GM23338 (cell line): ENCODE measurements around the gene SLC25A12. TPM values are rescaled to one million over a fixed set of nuclear protein-coding genes. Genes with fewer than 3 reads are reported as not detected.

Experiments
- ATAC-seq: fragments of 200-7000 bp; cut with Tn5 transposase; 3 replicates; pipeline ENCODE4 v1.9.1; 2020
- DNase-seq: peaks from one replicate; pipeline ENCODE4 v3.0.0-alpha.2; 2015; ENCODE audit warnings: low spot score
- H2AFZ ChIP-seq: fragments of 200-600 bp; sonication (generic); 2 replicates; pipeline ENCODE4 v1.8.0; 2016; ENCODE audit warnings: antibody characterized with exemption, mild to moderate bottlenecking, moderate library complexity
- H3F3A ChIP-seq: fragments of 200-600 bp; sonication (generic); replicated peaks from 2 replicates; pipeline ENCODE4 v1.8.0; 2017; ENCODE audit warnings: antibody characterized with exemption, mixed run types, low read depth
- H3K27ac ChIP-seq: fragments of 200-600 bp; sonication (generic); 2 replicates; pipeline ENCODE4 v1.6.1; 2016; ENCODE audit warnings: low read depth
- H3K27me3 ChIP-seq: fragments of 200-600 bp; sonication (generic); 2 replicates; pipeline ENCODE4 v1.8.0; 2016; ENCODE audit warnings: mild to moderate bottlenecking, mixed run types, moderate library complexity; ENCODE audit not compliant: insufficient read depth
- H3K36me3 ChIP-seq: fragments of 200-600 bp; sonication (generic); 2 replicates; pipeline ENCODE4 v1.8.0; 2016; ENCODE audit warnings: mild to moderate bottlenecking; ENCODE audit not compliant: insufficient read depth
- H3K4me1 ChIP-seq: fragments of 200-600 bp; sonication (generic); 2 replicates; pipeline ENCODE4 v1.8.0; 2016; ENCODE audit warnings: mild to moderate bottlenecking, moderate library complexity; ENCODE audit not compliant: insufficient read depth
- H3K4me2 ChIP-seq: fragments of 200-600 bp; sonication (generic); 2 replicates; pipeline ENCODE4 v1.7.1; 2017; ENCODE audit warnings: mixed run types
- H3K4me3 ChIP-seq: fragments of 200-600 bp; sonication (generic); 2 replicates; pipeline ENCODE4 v1.6.1; 2016; ENCODE audit warnings: mixed run types
- H3K79me2 ChIP-seq: fragments of 200-600 bp; sonication (generic); replicated peaks from 2 replicates; pipeline ENCODE4 v1.8.0; 2017; ENCODE audit warnings: mild to moderate bottlenecking; ENCODE audit not compliant: insufficient read depth
- H3K9me2 ChIP-seq: fragments of 200-600 bp; sonication (generic); 2 replicates; pipeline ENCODE4 v1.8.0; 2017; ENCODE audit not compliant: insufficient read depth
- H4K20me1 ChIP-seq: fragments of 200-600 bp; sonication (generic); replicated peaks from 2 replicates; pipeline ENCODE4 v1.8.0; 2017; ENCODE audit warnings: mild to moderate bottlenecking; ENCODE audit not compliant: insufficient read depth
- H3K27ac Mint-ChIP-seq: 2 replicates; pipeline ENCODE4 v1.8.0; 2020; ENCODE audit warnings: inconsistent platforms, mild to moderate bottlenecking, moderate library complexity, mixed read lengths
- H3K27me3 Mint-ChIP-seq: 3 replicates; pipeline ENCODE4 v1.8.0; 2022; ENCODE audit warnings: low read depth, mild to moderate bottlenecking, moderate library complexity, mixed read lengths, inconsistent platforms; ENCODE audit not compliant: insufficient read depth, poor library complexity
- H3K36me3 Mint-ChIP-seq: 3 replicates; pipeline ENCODE4 v1.8.0; 2021; ENCODE audit warnings: low read depth, mild to moderate bottlenecking, inconsistent platforms, moderate library complexity, mixed read lengths
- H3K4me1 Mint-ChIP-seq: 3 replicates; pipeline ENCODE4 v1.8.0; 2020; ENCODE audit warnings: mild to moderate bottlenecking, inconsistent platforms, mixed read lengths
- H3K4me3 Mint-ChIP-seq: 3 replicates; pipeline ENCODE4 v1.8.0; 2021; ENCODE audit warnings: moderate library complexity, mild to moderate bottlenecking, inconsistent platforms, mixed read lengths
- H3K9me3 Mint-ChIP-seq: 3 replicates; pipeline ENCODE4 v1.8.0; 2020; ENCODE audit warnings: moderate library complexity, mild to moderate bottlenecking, inconsistent platforms, mixed read lengths
- CREB1 ChIP-seq: fragments of 250-450 bp; sonication (Bioruptor Pico); IDR thresholded peaks from 2 replicates; pipeline ENCODE4 v1.5.0; 2020; ENCODE audit warnings: low read depth, mild to moderate bottlenecking, moderate library complexity
- CTCF ChIP-seq, 2 experiments: fragments of 200-600 bp in 1 of 2; sonication (generic) in 1 of 2; conservative IDR thresholded peaks; 2 replicates each; pipeline versions ENCODE4 v1.5.1 to v1.6.1; 2016 to 2017; ENCODE audit warnings: antibody characterized with exemption in 2 of 2, low read depth in 2 of 2, mild to moderate bottlenecking in 2 of 2, moderate library complexity in 1 of 2
- EZH2 ChIP-seq: fragments of 200-600 bp; sonication (generic); IDR thresholded peaks from one replicate; pipeline ENCODE4 v1.8.0; 2017; ENCODE audit warnings: antibody characterized with exemption, mild to moderate bottlenecking, low read depth; ENCODE audit not compliant: unreplicated experiment
- EZH2phosphoT487 ChIP-seq: fragments of 200-600 bp; sonication (generic); IDR thresholded peaks from one replicate; pipeline ENCODE4 v1.8.1; 2018; ENCODE audit warnings: antibody characterized with exemption; ENCODE audit not compliant: unreplicated experiment
- JUNB ChIP-seq: IDR thresholded peaks from one replicate; pipeline ENCODE4 v1.6.1; 2016; ENCODE audit warnings: antibody characterized with exemption; ENCODE audit not compliant: unreplicated experiment
- NANOG ChIP-seq: IDR thresholded peaks from 2 replicates; pipeline ENCODE4 v1.6.1; 2016; ENCODE audit warnings: antibody characterized with exemption, borderline replicate concordance
- POLR2AphosphoS5 ChIP-seq: IDR thresholded peaks from 2 replicates; pipeline ENCODE4 v1.6.1; 2016; ENCODE audit warnings: antibody characterized with exemption, low read depth
- REST ChIP-seq: IDR thresholded peaks from one replicate; pipeline ENCODE4 v1.6.1; 2018; ENCODE audit warnings: antibody characterized with exemption; ENCODE audit not compliant: unreplicated experiment
- STAT1 ChIP-seq: IDR thresholded peaks from one replicate; pipeline ENCODE4 v1.6.1; 2016; ENCODE audit warnings: antibody characterized with exemption; ENCODE audit not compliant: unreplicated experiment
- ZNF114 ChIP-seq: fragments of 250-450 bp; sonication (Bioruptor Pico); IDR thresholded peaks from 2 replicates; pipeline ENCODE4 v1.5.0; 2020; ENCODE audit warnings: mild to moderate bottlenecking, moderate library complexity
- ZNF331 ChIP-seq: fragments of 250-450 bp; sonication (Bioruptor Pico); IDR thresholded peaks from 2 replicates; pipeline ENCODE4 v1.5.0; 2020; ENCODE audit warnings: low read depth, mild to moderate bottlenecking, moderate library complexity
- ZNF462 ChIP-seq: fragments of 250-450 bp; sonication (Bioruptor Pico); IDR thresholded peaks from 2 replicates; pipeline ENCODE4 v1.5.0; 2020; ENCODE audit warnings: mild to moderate bottlenecking, moderate library complexity
- polyA plus RNA-seq: library from polyadenylated mRNA; unstranded; fragments of >200 nt; fragmentation: Nextera tagmentation; extraction: Ambion mirVana; gene quantifications from 2 replicates; pipeline ENCODE4 v1.2.1, GENCODE V29; 2016
- total RNA-seq: library from RNA; depleted of rRNA; stranded (reverse); fragments of >200 nt; shearing (Covaris generic); gene quantifications from 2 replicates; pipeline ENCODE4 v1.2.3, GENCODE V29; 2014

SLC25A12 gene
- total and polyA plus RNA-seq, 2 experiments from 2014 or later, result 4.8 to 14.8 TPM

- TF ChIP-seq STAT1, result no peak
- TF ChIP-seq JUNB, result no peak
- Mint-ChIP-seq H3K27me3 (peaks cover 2% of the 10 kb centered on the region), H3K4me3 (no peak overlapping the region), H3K9me3 (no peaks in the 10 kb centered on the region), H3K4me1 (peaks cover 62% of the 10 kb centered on the region), H3K36me3 (peaks cover 14% of the 10 kb centered on the region), H3K27ac (no peak overlapping the region)
- DNase-seq (no peak), ATAC-seq (no peak)
- Histone ChIP-seq H3K27ac (no peak overlapping the region), H3K4me3 (no peak overlapping the region), H3K4me2 (no peak overlapping the region), H2AFZ (no peak overlapping the region), H3K9me2 (no peaks in the 10 kb centered on the region), H3K79me2 (no peaks in the 10 kb centered on the region), H3K27me3 (no peaks in the 10 kb centered on the region), H3K4me1 (peaks cover 53% of the 10 kb centered on the region), H4K20me1 (no peaks in the 10 kb centered on the region; the same call in 1 of the 2 replicates), H3K36me3 (no peaks in the 10 kb centered on the region), H3F3A (no peaks in the 10 kb centered on the region)
Measured at GRCh38 chr2:171791361-171791760, 102.7 kb downstream of the SLC25A12 start.

- H3K4me1 Mint-ChIP-seq, result peaks cover 53% of the 10 kb centered on the region
- no peaks in the 10 kb centered on the region for H3K36me3 ChIP-seq
- no peaks in the 10 kb centered on the region for H3K27me3 ChIP-seq
- no peak overlapping the region for H3K27ac Mint-ChIP-seq
- no peaks in the 10 kb centered on the region for H3K9me2 ChIP-seq
- ATAC-seq, result peak; percentile 8; the same call in 1 of the 3 replicates
- H2AFZ ChIP-seq, result no peak overlapping the region
- H3K4me3 Mint-ChIP-seq, result no peak overlapping the region
- no peaks in the 10 kb centered on the region for H3F3A ChIP-seq
- no peaks in the 10 kb centered on the region for H3K9me3 Mint-ChIP-seq
- no peaks in the 10 kb centered on the region for H4K20me1 ChIP-seq
- H3K79me2 ChIP-seq, result no peaks in the 10 kb centered on the region
- H3K4me3 ChIP-seq, result no peak overlapping the region
- H3K4me2 ChIP-seq, result no peak overlapping the region; the same call in 1 of the 2 replicates
- peaks cover 45% of the 10 kb centered on the region for H3K4me1 ChIP-seq
- DNase-seq, result no peak
- H3K27me3 Mint-ChIP-seq, result no peaks in the 10 kb centered on the region
- no peak overlapping the region for H3K27ac ChIP-seq
- H3K36me3 Mint-ChIP-seq, result peaks cover 22% of the 10 kb centered on the region
- TF ChIP-seq EZH2phosphoT487 (no peak), ZNF331 (CRISPR knock-in tag) (no peak), CTCF (conservative IDR thresholded peaks at IDR 0.05; ENCODE audit: low read depth in 2 of 2) (no peak), REST (no peak), NANOG (no peak), CREB1 (no peak), POLR2AphosphoS5 (no peak), EZH2 (no peak), ZNF462 (no peak), STAT1 (no peak), ZNF114 (CRISPR knock-in tag) (no peak)
Measured at GRCh38 chr2:171789956-171790355, 104.1 kb downstream of the SLC25A12 start.
